ENCODE measurements around the gene HECTD4. TPM values are rescaled to one million over a fixed set of nuclear protein-coding genes. Genes with fewer than 3 reads are reported as not detected.

Gene HECTD4
- total RNA-seq, 1 donor from 2014 or later = 47.9 TPM

DNA sequence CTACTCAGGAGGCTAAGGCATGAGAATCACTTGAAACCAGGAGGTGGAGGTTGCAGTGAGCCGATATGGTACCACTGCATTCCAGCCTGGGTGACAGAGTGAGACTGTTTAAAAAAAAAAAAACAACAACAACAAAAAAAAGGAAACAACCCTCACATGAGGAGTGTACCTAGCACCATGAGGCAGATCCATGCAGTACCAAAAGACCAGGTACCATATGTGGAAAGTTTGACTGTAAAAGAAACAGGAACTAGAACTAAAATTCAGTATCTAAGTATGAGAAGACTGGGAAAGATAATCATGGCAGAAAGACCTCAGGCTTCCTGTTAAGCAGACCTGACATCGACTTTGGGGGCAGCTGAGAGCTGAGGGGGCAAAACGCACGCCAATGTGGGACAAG lies 201.8 kb downstream of the HECTD4 start:
- Mint-ChIP-seq H3K9me3 (ENCODE audit: unreplicated experiment) (no peaks in the 10 kb centered on the region), H3K4me3 (ENCODE audit: unreplicated experiment) (peak overlapping the region; percentile 53), H3K27ac (ENCODE audit: unreplicated experiment) (no peak overlapping the region), H3K4me1 (ENCODE audit: unreplicated experiment) (no peaks in the 10 kb centered on the region), H3K36me3 (ENCODE audit: low read depth, unreplicated experiment) (peaks cover 24% of the 10 kb centered on the region), H3K27me3 (ENCODE audit: unreplicated experiment) (no peaks in the 10 kb centered on the region)
- TF ChIP-seq, protein P1, sequence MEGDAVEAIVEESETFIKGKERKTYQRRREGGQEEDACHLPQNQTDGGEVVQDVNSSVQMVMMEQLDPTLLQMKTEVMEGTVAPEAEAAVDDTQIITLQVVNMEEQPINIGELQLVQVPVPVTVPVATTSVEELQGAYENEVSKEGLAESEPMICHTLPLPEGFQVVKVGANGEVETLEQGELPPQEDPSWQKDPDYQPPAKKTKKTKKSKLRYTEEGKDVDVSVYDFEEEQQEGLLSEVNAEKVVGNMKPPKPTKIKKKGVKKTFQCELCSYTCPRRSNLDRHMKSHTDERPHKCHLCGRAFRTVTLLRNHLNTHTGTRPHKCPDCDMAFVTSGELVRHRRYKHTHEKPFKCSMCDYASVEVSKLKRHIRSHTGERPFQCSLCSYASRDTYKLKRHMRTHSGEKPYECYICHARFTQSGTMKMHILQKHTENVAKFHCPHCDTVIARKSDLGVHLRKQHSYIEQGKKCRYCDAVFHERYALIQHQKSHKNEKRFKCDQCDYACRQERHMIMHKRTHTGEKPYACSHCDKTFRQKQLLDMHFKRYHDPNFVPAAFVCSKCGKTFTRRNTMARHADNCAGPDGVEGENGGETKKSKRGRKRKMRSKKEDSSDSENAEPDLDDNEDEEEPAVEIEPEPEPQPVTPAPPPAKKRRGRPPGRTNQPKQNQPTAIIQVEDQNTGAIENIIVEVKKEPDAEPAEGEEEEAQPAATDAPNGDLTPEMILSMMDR (IDR thresholded peaks at IDR 0.05; ENCODE audit: unreplicated experiment) = no peak
- DNase-seq (ENCODE audit: low spot score) = no peak

GRCh38 chr12:112179916-112180315 lies 202.3 kb downstream of the HECTD4 start:
- Mint-ChIP-seq H3K9me3 (ENCODE audit: unreplicated experiment) (no peaks in the 10 kb centered on the region), H3K27me3 (ENCODE audit: unreplicated experiment) (no peaks in the 10 kb centered on the region), H3K4me3 (ENCODE audit: unreplicated experiment) (no peak overlapping the region), H3K4me1 (ENCODE audit: unreplicated experiment) (no peaks in the 10 kb centered on the region), H3K36me3 (ENCODE audit: low read depth, unreplicated experiment) (peaks cover 29% of the 10 kb centered on the region), H3K27ac (ENCODE audit: unreplicated experiment) (no peak overlapping the region)
- no peak for DNase-seq (ENCODE audit: low spot score)
- TF ChIP-seq, protein P1 (IDR thresholded peaks at IDR 0.05; ENCODE audit: unreplicated experiment) = no peak

- no peak for DNase-seq (ENCODE audit: low spot score)
- no peaks in the 10 kb centered on the region for H3K9me3 Mint-ChIP-seq (ENCODE audit: unreplicated experiment)
Observed at GRCh38 chr12:112179341-112179740, 202.9 kb downstream of the HECTD4 start.

DNA sequence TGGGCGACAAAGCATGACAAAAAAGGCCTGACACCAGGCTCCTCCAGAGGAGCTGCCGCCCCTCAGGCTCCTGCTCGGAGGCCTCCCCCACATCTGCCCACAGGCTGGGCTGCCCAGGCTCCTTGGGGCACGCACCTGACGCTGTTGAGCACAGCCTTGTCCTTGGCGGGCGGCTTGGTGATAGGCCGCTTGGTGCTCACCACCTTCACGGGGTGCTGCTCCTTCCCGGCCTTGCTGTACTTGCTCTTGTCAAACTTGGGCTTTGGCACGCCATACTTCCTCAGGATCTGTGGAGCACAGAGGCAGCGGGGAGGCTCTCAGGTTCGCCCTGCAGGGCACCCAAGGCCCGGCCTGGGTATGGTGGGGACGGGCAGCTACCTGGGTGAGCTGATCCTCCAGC lies 203.4 kb downstream of the HECTD4 start:
- TF ChIP-seq, protein P1 (IDR thresholded peaks at IDR 0.05; ENCODE audit: unreplicated experiment) = no peak
- no peak overlapping the region for H3K4me3 Mint-ChIP-seq (ENCODE audit: unreplicated experiment)
- H3K9me3 Mint-ChIP-seq (ENCODE audit: unreplicated experiment) = no peaks in the 10 kb centered on the region
- peaks cover 31% of the 10 kb centered on the region for H3K36me3 Mint-ChIP-seq (ENCODE audit: low read depth, unreplicated experiment)
- no peak overlapping the region for H3K27ac Mint-ChIP-seq (ENCODE audit: unreplicated experiment)
- H3K4me1 Mint-ChIP-seq (ENCODE audit: unreplicated experiment) = no peaks in the 10 kb centered on the region
- H3K27me3 Mint-ChIP-seq (ENCODE audit: unreplicated experiment) = no peaks in the 10 kb centered on the region
- no peak for DNase-seq (ENCODE audit: low spot score)

More at GRCh38 chr12:112179341-112179740, 202.9 kb downstream of the HECTD4 start:
- TF ChIP-seq, protein P1 (IDR thresholded peaks at IDR 0.05; ENCODE audit: unreplicated experiment) = no peak
- H3K36me3 Mint-ChIP-seq (ENCODE audit: low read depth, unreplicated experiment) = peaks cover 31% of the 10 kb centered on the region
- no peaks in the 10 kb centered on the region for H3K4me1 Mint-ChIP-seq (ENCODE audit: unreplicated experiment)
- H3K4me3 Mint-ChIP-seq (ENCODE audit: unreplicated experiment) = no peak overlapping the region
- no peaks in the 10 kb centered on the region for H3K27me3 Mint-ChIP-seq (ENCODE audit: unreplicated experiment)
- H3K27ac Mint-ChIP-seq (ENCODE audit: unreplicated experiment) = no peak overlapping the region

- DNase-seq (ENCODE audit: low spot score) = no peak
- Mint-ChIP-seq H3K9me3 (ENCODE audit: unreplicated experiment) (no peaks in the 10 kb centered on the region), H3K4me3 (ENCODE audit: unreplicated experiment) (no peak overlapping the region), H3K27ac (ENCODE audit: unreplicated experiment) (no peak overlapping the region), H3K4me1 (ENCODE audit: unreplicated experiment) (no peaks in the 10 kb centered on the region), H3K36me3 (ENCODE audit: low read depth, unreplicated experiment) (peaks cover 33% of the 10 kb centered on the region), H3K27me3 (ENCODE audit: unreplicated experiment) (peaks cover 3% of the 10 kb centered on the region)
- TF ChIP-seq, protein P1 (IDR thresholded peaks at IDR 0.05; ENCODE audit: unreplicated experiment) = no peak
Observed at GRCh38 chr12:112176321-112177010, 205.8 kb downstream of the HECTD4 start.
